ENCODE measurements around the gene XKR3.

- TF ChIP-seq CTCF (IDR thresholded peaks at IDR 0.05) (no peak), POLR2A (IDR thresholded peaks at IDR 0.05) (no peak)
Observed at GRCh38 chr22:16777284-16777924, 47.8 kb downstream of the XKR3 start.

Data from heart left ventricle (tissue), 13 donors.